ENCODE measurements around the gene PFKL.

Gene PFKL

GRCh38 chr21:44330698-44331097, 30.8 kb downstream of the PFKL start:
- peaks cover 3 to 4% of the 10 kb centered on the region in 2 donors for H3K36me3 ChIP-seq (ENCODE audit: control insufficient read depth in 2 of 2, insufficient read depth in 2 of 2, low read length in 2 of 2)
- no peak overlapping the region for H3K4me3 ChIP-seq (ENCODE audit: low read length in 2 of 2)
- no peaks in the 10 kb centered on the region for H3K4me1 ChIP-seq (ENCODE audit: control insufficient read depth, insufficient read depth, low read length)
- H3K9ac ChIP-seq (ENCODE audit: low read length in 2 of 2) = no peak overlapping the region
- H3K27me3 ChIP-seq (ENCODE audit: control insufficient read depth in 1 of 2, insufficient read depth in 2 of 2, low read length in 2 of 2) = no peaks in the 10 kb centered on the region
- H3K9me3 ChIP-seq (ENCODE audit: control insufficient read depth in 2 of 2, low read length in 2 of 2) = no peaks in the 10 kb centered on the region
- H3K27ac ChIP-seq (ENCODE audit: low read length) = no peak overlapping the region

DNA sequence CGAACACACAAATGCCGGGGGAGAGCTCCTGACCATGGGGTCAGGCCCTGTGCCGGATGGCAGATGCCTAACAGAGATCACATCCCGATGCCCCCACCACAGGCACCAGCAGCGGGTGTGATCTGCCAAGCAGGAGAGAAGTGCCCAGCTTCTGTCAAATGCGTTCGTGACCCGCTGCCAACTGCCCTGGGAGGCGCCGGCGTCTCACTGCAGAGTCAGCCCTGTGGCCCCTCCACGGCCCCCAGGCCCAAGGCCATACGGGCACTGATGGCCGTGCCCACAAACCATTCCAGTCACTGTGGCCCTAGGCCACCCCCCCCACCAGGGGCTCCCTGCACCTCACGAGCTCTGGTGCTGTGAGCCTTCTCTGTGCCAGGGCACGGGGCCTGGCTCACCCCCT, 31.4 kb downstream of the PFKL start:
- Histone ChIP-seq H3K4me3 (ENCODE audit: low read length in 2 of 2) (no peak overlapping the region), H3K9me3 (ENCODE audit: control insufficient read depth in 2 of 2, low read length in 2 of 2) (no peaks in the 10 kb centered on the region), H3K4me1 (ENCODE audit: control insufficient read depth, insufficient read depth, low read length) (no peaks in the 10 kb centered on the region), H3K9ac (ENCODE audit: low read length in 2 of 2) (no peak overlapping the region), H3K36me3 (ENCODE audit: control insufficient read depth in 2 of 2, insufficient read depth in 2 of 2, low read length in 2 of 2) (peaks cover 5 to 6% of the 10 kb centered on the region in 2 donors), H3K27ac (ENCODE audit: low read length) (no peak overlapping the region), H3K27me3 (ENCODE audit: control insufficient read depth in 1 of 2, insufficient read depth in 2 of 2, low read length in 2 of 2) (no peaks in the 10 kb centered on the region)

GRCh38 chr21:44331650-44332307, 31.9 kb downstream of the PFKL start:
- Histone ChIP-seq H3K27me3 (ENCODE audit: control insufficient read depth in 1 of 2, insufficient read depth in 2 of 2, low read length in 2 of 2) (no peaks in the 10 kb centered on the region), H3K4me1 (ENCODE audit: control insufficient read depth, insufficient read depth, low read length) (no peaks in the 10 kb centered on the region), H3K9ac (ENCODE audit: low read length in 2 of 2) (no peak overlapping the region), H3K9me3 (ENCODE audit: control insufficient read depth in 2 of 2, low read length in 2 of 2) (no peaks in the 10 kb centered on the region), H3K4me3 (ENCODE audit: low read length in 2 of 2) (no peak overlapping the region), H3K27ac (ENCODE audit: low read length) (no peak overlapping the region), H3K36me3 (ENCODE audit: control insufficient read depth in 2 of 2, insufficient read depth in 2 of 2, low read length in 2 of 2) (peaks cover 8% of the 10 kb centered on the region in 2 donors)

DNA sequence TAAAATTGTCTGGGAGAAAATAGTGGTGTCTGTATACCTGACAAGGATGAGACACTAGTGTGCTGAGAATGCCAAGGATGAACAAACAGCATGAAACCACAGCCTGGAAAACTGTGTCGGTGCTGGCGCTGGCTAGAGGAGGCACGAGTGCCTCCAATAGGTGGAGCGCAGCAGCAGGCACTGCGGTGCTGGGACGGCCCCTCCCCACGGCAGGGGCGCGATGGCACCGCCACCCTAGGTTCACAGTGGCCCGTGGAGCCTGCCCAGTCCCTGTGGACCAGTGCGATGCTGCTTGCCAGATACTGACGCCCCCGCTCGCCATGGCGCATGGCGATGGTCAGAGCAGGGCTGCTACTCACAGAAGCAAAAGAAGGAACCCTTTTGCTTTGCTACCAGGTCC, 32.5 kb downstream of the PFKL start:
- H3K4me1 ChIP-seq (ENCODE audit: control insufficient read depth, insufficient read depth, low read length) = peaks cover 4% of the 10 kb centered on the region
- no peaks in the 10 kb centered on the region for H3K27me3 ChIP-seq (ENCODE audit: control insufficient read depth in 1 of 2, insufficient read depth in 2 of 2, low read length in 2 of 2)
- H3K27ac ChIP-seq (ENCODE audit: low read length) = no peak overlapping the region
- H3K9ac ChIP-seq (ENCODE audit: low read length in 2 of 2) = no peak overlapping the region
- H3K4me3 ChIP-seq (ENCODE audit: low read length in 2 of 2) = no peak overlapping the region
- peaks cover 8% of the 10 kb centered on the region in 2 donors for H3K36me3 ChIP-seq (ENCODE audit: control insufficient read depth in 2 of 2, insufficient read depth in 2 of 2, low read length in 2 of 2)
- H3K9me3 ChIP-seq (ENCODE audit: control insufficient read depth in 2 of 2, low read length in 2 of 2) = no peaks in the 10 kb centered on the region

- no peak overlapping the region for H3K4me3 ChIP-seq (ENCODE audit: low read length in 2 of 2)
- H3K9me3 ChIP-seq (ENCODE audit: control insufficient read depth in 2 of 2, low read length in 2 of 2) = no peaks in the 10 kb centered on the region
- H3K36me3 ChIP-seq (ENCODE audit: control insufficient read depth in 2 of 2, insufficient read depth in 2 of 2, low read length in 2 of 2) = peaks cover 8% of the 10 kb centered on the region in 2 donors
- no peak overlapping the region for H3K27ac ChIP-seq (ENCODE audit: low read length)
- H3K4me1 ChIP-seq (ENCODE audit: control insufficient read depth, insufficient read depth, low read length) = peaks cover 4% of the 10 kb centered on the region
- no peak overlapping the region for H3K9ac ChIP-seq (ENCODE audit: low read length in 2 of 2)
- no peaks in the 10 kb centered on the region for H3K27me3 ChIP-seq (ENCODE audit: control insufficient read depth in 1 of 2, insufficient read depth in 2 of 2, low read length in 2 of 2)
These were observed 33.1 kb downstream of the PFKL start for GRCh38 chr21:44332965-44333364.

DNA sequence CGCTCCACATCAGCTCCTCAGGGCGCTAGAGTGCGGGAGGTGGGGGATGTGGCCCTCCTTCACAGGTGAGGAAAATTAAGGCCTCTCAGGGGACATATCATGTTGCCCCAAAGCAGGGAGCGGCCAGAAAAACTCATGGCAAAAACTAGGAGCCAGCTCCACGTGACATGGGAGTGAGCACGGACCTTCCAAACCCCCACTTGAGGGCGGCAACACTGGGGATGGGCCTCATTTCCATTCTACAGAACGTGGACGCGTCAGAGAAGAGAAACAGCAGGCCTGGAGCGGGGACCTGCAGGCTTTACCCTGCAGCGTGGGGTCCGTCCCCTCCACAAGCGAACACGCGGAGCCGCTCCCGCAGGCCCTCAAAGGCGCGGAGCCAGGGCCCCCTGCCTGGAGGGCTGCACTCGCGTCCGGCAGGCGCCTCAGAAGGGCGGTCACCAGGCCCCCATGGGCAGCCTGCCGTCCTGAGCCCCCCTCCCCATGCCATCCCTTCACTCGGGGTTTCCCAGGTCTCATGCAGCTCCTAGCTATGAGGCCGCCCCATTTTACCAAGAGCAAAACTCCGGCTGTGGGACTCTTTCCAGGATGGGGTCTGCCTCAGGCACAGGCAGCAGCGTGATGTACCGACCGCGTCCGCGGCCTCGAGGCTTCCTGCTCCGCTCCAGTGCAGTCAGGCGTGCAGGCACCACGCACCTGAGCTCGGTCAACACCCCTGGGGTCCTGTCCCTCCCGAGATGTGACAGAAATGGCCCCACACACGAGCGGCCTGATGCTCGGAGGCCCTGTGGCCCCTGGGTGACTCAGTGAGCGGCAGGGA, 33.9 kb downstream of the PFKL start:
- peaks cover 8% of the 10 kb centered on the region in 2 donors for H3K36me3 ChIP-seq (ENCODE audit: control insufficient read depth in 2 of 2, insufficient read depth in 2 of 2, low read length in 2 of 2)
- no peak overlapping the region for H3K4me3 ChIP-seq (ENCODE audit: low read length in 2 of 2)

DNA sequence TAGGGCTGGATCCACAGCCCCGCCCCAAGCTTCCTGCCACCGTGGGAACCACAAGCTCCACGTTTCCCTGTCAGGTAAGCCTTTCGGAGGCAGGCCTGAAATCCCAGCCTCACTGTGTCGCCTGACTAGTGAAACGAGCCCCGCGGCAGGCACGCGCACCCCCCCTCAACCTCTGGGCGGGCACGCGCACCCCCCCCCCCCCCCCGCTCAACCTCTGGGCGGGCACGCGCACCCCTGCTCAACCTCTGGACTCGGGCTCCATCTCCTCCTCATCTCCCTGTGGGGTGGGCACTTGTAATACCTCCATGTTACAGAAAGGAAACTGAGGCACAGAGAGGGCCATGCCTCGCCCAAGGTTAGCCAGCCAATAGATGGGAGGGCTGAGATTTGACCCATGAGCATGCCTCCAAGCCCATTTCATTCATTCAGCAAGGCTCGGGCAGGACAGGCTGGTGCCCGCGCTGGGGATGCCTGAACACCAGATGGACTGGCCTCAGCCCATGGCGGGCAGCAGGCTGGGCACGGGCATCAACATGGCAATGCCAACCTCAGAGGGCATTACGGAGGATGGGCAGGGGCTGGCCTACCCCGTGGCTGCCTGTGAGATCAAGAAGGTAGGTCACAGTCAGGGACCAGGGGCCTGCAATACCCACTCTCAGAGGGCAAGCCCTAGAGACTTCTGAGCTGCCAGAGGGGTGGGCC, 34.6 kb downstream of the PFKL start:
- Histone ChIP-seq H3K27ac (ENCODE audit: low read length) (no peak overlapping the region), H3K4me3 (ENCODE audit: low read length in 2 of 2) (no peak overlapping the region), H3K27me3 (ENCODE audit: control insufficient read depth in 1 of 2, insufficient read depth in 2 of 2, low read length in 2 of 2) (no peaks in the 10 kb centered on the region), H3K9me3 (ENCODE audit: control insufficient read depth in 2 of 2, low read length in 2 of 2) (no peaks in the 10 kb centered on the region), H3K36me3 (ENCODE audit: control insufficient read depth in 2 of 2, insufficient read depth in 2 of 2, low read length in 2 of 2) (peaks cover 8% of the 10 kb centered on the region in 2 donors), H3K9ac (ENCODE audit: low read length in 2 of 2) (no peak overlapping the region), H3K4me1 (ENCODE audit: control insufficient read depth, insufficient read depth, low read length) (peaks cover 10% of the 10 kb centered on the region)

More for the DNA sequence above, 33.9 kb downstream of the PFKL start:
- Histone ChIP-seq H3K9ac (ENCODE audit: low read length in 2 of 2) (no peak overlapping the region), H3K9me3 (ENCODE audit: control insufficient read depth in 2 of 2, low read length in 2 of 2) (no peaks in the 10 kb centered on the region), H3K27ac (ENCODE audit: low read length) (no peak overlapping the region), H3K4me1 (ENCODE audit: control insufficient read depth, insufficient read depth, low read length) (peaks cover 10% of the 10 kb centered on the region), H3K27me3 (ENCODE audit: control insufficient read depth in 1 of 2, insufficient read depth in 2 of 2, low read length in 2 of 2) (no peaks in the 10 kb centered on the region)

GRCh38 chr21:44335266-44336059, 35.6 kb downstream of the PFKL start:
- Histone ChIP-seq H3K9ac (ENCODE audit: low read length in 2 of 2) (no peak overlapping the region), H3K27me3 (ENCODE audit: control insufficient read depth in 1 of 2, insufficient read depth in 2 of 2, low read length in 2 of 2) (no peaks in the 10 kb centered on the region), H3K4me1 (ENCODE audit: control insufficient read depth, insufficient read depth, low read length) (peaks cover 18% of the 10 kb centered on the region), H3K36me3 (ENCODE audit: control insufficient read depth in 2 of 2, insufficient read depth in 2 of 2, low read length in 2 of 2) (peaks cover 8% of the 10 kb centered on the region in 2 donors), H3K9me3 (ENCODE audit: control insufficient read depth in 2 of 2, low read length in 2 of 2) (no peaks in the 10 kb centered on the region), H3K27ac (ENCODE audit: low read length) (no peak overlapping the region), H3K4me3 (ENCODE audit: low read length in 2 of 2) (no peak overlapping the region)

GRCh38 chr21:44337449-44337848, 37.6 kb downstream of the PFKL start:
- no peaks in the 10 kb centered on the region for H3K9me3 ChIP-seq (ENCODE audit: control insufficient read depth in 2 of 2, low read length in 2 of 2)
- H3K4me1 ChIP-seq (ENCODE audit: control insufficient read depth, insufficient read depth, low read length) = peaks cover 19% of the 10 kb centered on the region
- no peak overlapping the region for H3K4me3 ChIP-seq (ENCODE audit: low read length in 2 of 2)
- H3K27me3 ChIP-seq (ENCODE audit: control insufficient read depth in 1 of 2, insufficient read depth in 2 of 2, low read length in 2 of 2) = no peaks in the 10 kb centered on the region
- peak overlapping the region; percentile 78 for H3K27ac ChIP-seq (ENCODE audit: low read length)
- H3K36me3 ChIP-seq (ENCODE audit: control insufficient read depth in 2 of 2, insufficient read depth in 2 of 2, low read length in 2 of 2) = peaks cover 5 to 7% of the 10 kb centered on the region in 2 donors
- no peak overlapping the region for H3K9ac ChIP-seq (ENCODE audit: low read length in 2 of 2)

All from stomach smooth muscle (tissue), 2 donors.